Activated CD8-positive, alpha-beta memory T cell treated with anti-CD3 and anti-CD28 coated beads, Interleukin-2, amount 50 U/mL, for 24 hours (primary cell): ENCODE data around the gene ZDHHC23.

ENCODE experiments used
- DNase-seq: peaks from one replicate; pipeline ENCODE4 v3.0.0-alpha.2; 2020; ENCODE audit errors: extremely low read depth

Gene ZDHHC23

DNA sequence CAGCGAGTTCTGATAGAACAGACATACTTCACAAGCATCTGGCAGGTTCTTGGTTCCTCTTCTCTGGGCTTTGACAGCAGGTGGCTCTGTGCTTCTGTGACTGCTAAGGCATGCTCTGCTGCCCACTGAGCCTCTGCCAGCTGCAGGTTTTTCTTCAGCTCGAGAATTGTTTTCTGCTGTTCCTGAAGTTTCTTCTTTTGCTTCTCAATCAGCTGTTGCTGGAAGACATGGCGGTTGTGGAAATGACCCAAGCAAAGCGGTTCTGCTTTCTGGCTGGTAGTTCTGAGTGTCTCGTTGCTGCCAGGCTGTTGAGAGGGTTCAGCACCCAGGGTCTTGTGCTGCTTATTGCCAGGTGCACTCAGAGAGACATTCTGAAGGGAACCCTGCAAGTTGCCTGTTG is 57.7 kb downstream of the ZDHHC23 start:
- no peak for DNase-seq

- DNase-seq, result no peak
Measured at GRCh38 chr3:114011059-114011797, 63.4 kb downstream of the ZDHHC23 start.
